PC-3 (cell line): ENCODE data around the gene C1QTNF6. TPM values are rescaled to one million over a fixed set of nuclear protein-coding genes. Genes with fewer than 3 reads are reported as not detected.

Experiments
- ATAC-seq: fragments of 200-7000 bp; cut with Tn5 transposase; 2 replicates; pipeline ENCODE4 v1.9.1; 2020; ENCODE audit warnings: mild to moderate bottlenecking, moderate library complexity
- BruUV-seq: library from RNA; stranded (reverse); fragments of 400-500 nt; replicated peaks from 2 replicates; lab custom pipeline; 2021; lab: Mats Ljungman, UMichigan
- CTCF ChIA-PET: fragments of 300-600 bp; sonication (Branson Sonifier 250); formaldehyde crosslinking; loops from one replicate; lab custom pipeline; 2022; ENCODE audit warnings: antibody characterized with exemption; lab: Charles Lee
- POLR2A ChIA-PET: fragments of 300-600 bp; sonication (Branson Sonifier 250); formaldehyde crosslinking; loops from one replicate; lab custom pipeline; 2022; ENCODE audit warnings: antibody characterized with exemption; ENCODE audit not compliant: unreplicated experiment; lab: Charles Lee
- DNase-seq: peaks from one replicate; pipeline ENCODE4 v3.0.0-alpha.2; 2015
- H2AFZ ChIP-seq: fragments of 300-600 bp; sonication (generic); 2 replicates; pipeline ENCODE4 v1.6.0; 2016; ENCODE audit warnings: antibody characterized with exemption, low read length
- H3F3A ChIP-seq: fragments of 300-600 bp; sonication (generic); one replicate; pipeline ENCODE4 v1.6.0; 2017; ENCODE audit warnings: antibody characterized with exemption, low read length, control low read depth, mild to moderate bottlenecking; ENCODE audit not compliant: unreplicated experiment
- H3K27ac ChIP-seq: fragments of 300-600 bp; sonication (generic); 2 replicates; pipeline ENCODE4 v1.5.1; 2016; ENCODE audit warnings: mild to moderate bottlenecking, low read length
- H3K27me3 ChIP-seq: fragments of 300-600 bp; sonication (generic); 2 replicates; pipeline ENCODE4 v1.6.1; 2016; ENCODE audit warnings: low read length, mixed read lengths
- H3K36me3 ChIP-seq: fragments of 300-600 bp; sonication (generic); 2 replicates; pipeline ENCODE4 v1.6.1; 2016; ENCODE audit warnings: low read depth, mixed run types, low read length, mixed read lengths
- H3K4me1 ChIP-seq: fragments of 300-600 bp; sonication (generic); 2 replicates; pipeline ENCODE4 v1.5.1; 2016; ENCODE audit warnings: low read length; ENCODE audit not compliant: insufficient read depth
- H3K4me2 ChIP-seq: fragments of 300-600 bp; sonication (generic); 2 replicates; pipeline ENCODE4 v1.6.0; 2016; ENCODE audit warnings: low read length
- H3K4me3 ChIP-seq: fragments of 300-600 bp; sonication (generic); 2 replicates; pipeline ENCODE4 v1.5.1; 2016; ENCODE audit warnings: mild to moderate bottlenecking, low read length, mixed read lengths
- H3K79me2 ChIP-seq: fragments of 300-600 bp; sonication (generic); 2 replicates; pipeline ENCODE4 v1.6.1; 2017; ENCODE audit warnings: low read length, mixed read lengths
- H3K9ac ChIP-seq: fragments of 300-600 bp; sonication (generic); 2 replicates; pipeline ENCODE4 v1.6.0; 2016; ENCODE audit warnings: mild to moderate bottlenecking, low read length
- H3K9me2 ChIP-seq: fragments of 300-600 bp; sonication (generic); replicated peaks from 2 replicates; pipeline ENCODE4 v1.6.1; 2016; ENCODE audit warnings: mixed run types, low read length, mixed read lengths
- H3K9me3 ChIP-seq: fragments of 300-600 bp; sonication (generic); 2 replicates; pipeline ENCODE4 v1.6.1; 2016; ENCODE audit warnings: low read length, mixed read lengths
- H4K20me1 ChIP-seq: fragments of 300-600 bp; sonication (generic); 2 replicates; pipeline ENCODE4 v1.6.1; 2016; ENCODE audit warnings: low read length, mixed read lengths
- EZH2 ChIP-seq: fragments of 300-600 bp; sonication (generic); IDR thresholded peaks from one replicate; pipeline ENCODE4 v1.6.1; 2017; ENCODE audit warnings: antibody characterized with exemption, mild to moderate bottlenecking, low read length; ENCODE audit not compliant: unreplicated experiment
- EZH2phosphoT487 ChIP-seq: fragments of 300-600 bp; sonication (generic); IDR thresholded peaks from 2 replicates; pipeline ENCODE4 v1.6.1; 2018; ENCODE audit warnings: mild to moderate bottlenecking, antibody characterized with exemption, low read length, borderline replicate concordance
- intact Hi-C: fragments of 100-400 bp; cut with micrococcal nuclease; formaldehyde crosslinking; loops from 2 replicates; pipeline ENCODE4 v1.9.0; 2023
- total RNA-seq: library from RNA; depleted of rRNA; stranded (reverse); fragments of >200 nt; gene quantifications from 2 replicates; pipeline ENCODE4 v1.2.3, GENCODE V29; 2014
- TF ChIP-seq, protein P1 (sequence below): fragments of 300-600 bp; sonication (generic); conservative IDR thresholded peaks from 2 replicates; pipeline ENCODE4 v1.5.1; 2017; ENCODE audit warnings: antibody characterized with exemption, low read depth, mild to moderate bottlenecking, low read length

C1QTNF6 gene
- total RNA-seq, 1 experiment from 2014 or later: 3.8 TPM

DNA sequence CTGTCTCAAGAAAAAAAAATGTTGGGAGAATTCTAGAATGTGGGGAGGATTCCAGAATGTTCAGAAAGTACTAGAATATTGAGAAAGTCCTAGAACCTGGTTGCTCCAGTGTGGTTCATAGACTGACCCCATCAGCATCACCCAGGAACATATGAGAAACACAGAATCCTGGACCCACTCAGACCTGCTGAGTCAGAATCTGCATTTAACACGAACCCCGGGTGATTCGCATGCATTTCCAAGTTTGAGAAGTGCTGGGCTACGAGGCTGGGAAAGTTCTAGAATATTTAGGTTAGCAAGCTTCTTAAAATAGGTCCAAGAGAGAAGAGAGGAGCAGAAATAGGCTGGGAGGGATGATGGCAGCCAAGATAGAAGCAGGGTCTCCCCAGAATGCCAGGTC is 6.4 kb downstream of the C1QTNF6 start:
- Histone ChIP-seq H3K9me2 (no peaks in the 10 kb centered on the region), H3K4me1 (peaks cover 4% of the 10 kb centered on the region)

DNA sequence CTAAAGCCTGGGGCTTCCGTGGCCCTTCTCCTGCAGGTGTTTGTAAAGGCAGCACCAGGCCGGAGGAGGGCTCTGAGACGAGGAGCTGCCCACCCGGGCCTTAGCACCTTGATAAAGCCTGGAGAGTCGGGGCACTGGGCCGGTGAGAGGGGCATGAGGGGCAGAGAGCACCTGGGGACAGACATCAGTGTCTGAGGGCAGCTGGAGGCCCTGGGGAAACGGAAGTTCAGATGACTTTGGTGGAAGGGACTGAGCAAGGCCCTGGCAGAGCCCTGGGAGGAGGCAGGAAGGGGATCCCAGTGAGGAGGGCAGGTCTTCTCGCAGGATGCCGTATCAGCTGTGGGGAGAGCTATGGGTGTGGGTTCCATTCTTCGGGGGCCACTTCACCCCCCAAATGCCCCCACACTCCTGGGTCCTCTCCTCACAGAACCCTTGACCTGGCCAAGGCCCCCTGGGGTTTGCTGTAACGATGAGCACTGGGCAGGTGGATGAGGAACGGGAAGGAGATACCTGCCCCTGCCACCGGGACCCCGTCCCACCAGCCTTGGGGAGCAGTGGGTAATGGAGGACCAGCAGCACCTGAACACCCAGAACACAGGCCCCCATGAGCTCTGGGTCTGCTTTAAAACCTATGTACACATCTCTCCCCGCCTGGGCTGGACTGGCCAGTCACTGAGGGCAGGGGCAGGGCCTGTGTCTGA is 7.4 kb downstream of the C1QTNF6 start:
- Histone ChIP-seq H3K79me2 (no peaks in the 10 kb centered on the region), H3K9me3 (no peaks in the 10 kb centered on the region), H3K4me1 (no peaks in the 10 kb centered on the region; the same call in 1 of the 2 replicates), H2AFZ (no peak overlapping the region), H3F3A (no peaks in the 10 kb centered on the region), H3K27me3 (no peaks in the 10 kb centered on the region), H3K9me2 (no peaks in the 10 kb centered on the region), H3K9ac (no peak overlapping the region), H4K20me1 (no peaks in the 10 kb centered on the region), H3K36me3 (no peaks in the 10 kb centered on the region), H3K4me2 (no peak overlapping the region), H3K4me3 (no peak overlapping the region), H3K27ac (no peak overlapping the region)
- intact Hi-C loops: no loop called here
- DNase-seq (no peak), ATAC-seq (no peak)
- no TSS peak for BruUV-seq
- POLR2A ChIA-PET: no interaction called here
- TF ChIP-seq EZH2phosphoT487: no peak
- no peak for TF ChIP-seq EZH2
- TF ChIP-seq, protein P1, sequence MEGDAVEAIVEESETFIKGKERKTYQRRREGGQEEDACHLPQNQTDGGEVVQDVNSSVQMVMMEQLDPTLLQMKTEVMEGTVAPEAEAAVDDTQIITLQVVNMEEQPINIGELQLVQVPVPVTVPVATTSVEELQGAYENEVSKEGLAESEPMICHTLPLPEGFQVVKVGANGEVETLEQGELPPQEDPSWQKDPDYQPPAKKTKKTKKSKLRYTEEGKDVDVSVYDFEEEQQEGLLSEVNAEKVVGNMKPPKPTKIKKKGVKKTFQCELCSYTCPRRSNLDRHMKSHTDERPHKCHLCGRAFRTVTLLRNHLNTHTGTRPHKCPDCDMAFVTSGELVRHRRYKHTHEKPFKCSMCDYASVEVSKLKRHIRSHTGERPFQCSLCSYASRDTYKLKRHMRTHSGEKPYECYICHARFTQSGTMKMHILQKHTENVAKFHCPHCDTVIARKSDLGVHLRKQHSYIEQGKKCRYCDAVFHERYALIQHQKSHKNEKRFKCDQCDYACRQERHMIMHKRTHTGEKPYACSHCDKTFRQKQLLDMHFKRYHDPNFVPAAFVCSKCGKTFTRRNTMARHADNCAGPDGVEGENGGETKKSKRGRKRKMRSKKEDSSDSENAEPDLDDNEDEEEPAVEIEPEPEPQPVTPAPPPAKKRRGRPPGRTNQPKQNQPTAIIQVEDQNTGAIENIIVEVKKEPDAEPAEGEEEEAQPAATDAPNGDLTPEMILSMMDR: no peak
- CTCF ChIA-PET: interaction anchor here (0.5 kb wide), 1 partner anchor 11 kb away, joined by 3 read pairs; no protein-coding TSS in a partner anchor

More for the DNA sequence above, 6.4 kb downstream of the C1QTNF6 start:
- no peak for ATAC-seq
- TF ChIP-seq EZH2: no peak
- TF ChIP-seq, protein P1: no peak
- no peak for TF ChIP-seq EZH2phosphoT487
- H3K27me3 ChIP-seq: no peaks in the 10 kb centered on the region
- no peak overlapping the region for H3K9ac ChIP-seq
- H2AFZ ChIP-seq: no peak overlapping the region
- DNase-seq: no peak
- no peak overlapping the region for H3K27ac ChIP-seq
- H3F3A ChIP-seq: no peaks in the 10 kb centered on the region
- H3K4me2 ChIP-seq: no peak overlapping the region
- intact Hi-C loops: no loop called here
- BruUV-seq: no TSS peak
- no peaks in the 10 kb centered on the region for H3K9me3 ChIP-seq
- no peak overlapping the region for H3K4me3 ChIP-seq
- CTCF ChIA-PET: no interaction called here
- H4K20me1 ChIP-seq: no peaks in the 10 kb centered on the region
- POLR2A ChIA-PET: no interaction called here
- 0 out of 2 replicates have a peak, but pooled peaks cover 2% of the 10 kb centered on the region for H3K79me2 ChIP-seq
- no peaks in the 10 kb centered on the region for H3K36me3 ChIP-seq
